ENCODE measurements around the gene PRDM7. TPM values are rescaled to one million over a fixed set of nuclear protein-coding genes. Genes with fewer than 3 reads are reported as not detected.

PRDM7 gene
- total RNA-seq, 1 experiment from 2014 or later = not detected

GRCh38 chr16:90020838-90021382 lies 56.2 kb downstream of the PRDM7 start:
- no peak overlapping the region for H2BK20ac ChIP-seq (ENCODE audit: low read depth, low read length, poor library complexity, severe bottlenecking)
- H3T11ph ChIP-seq (ENCODE audit: low read length) = no peak overlapping the region
- no peak overlapping the region for H3K9ac ChIP-seq (ENCODE audit: extremely low read depth, insufficient read length, low read length)
- WGBS (ENCODE audit: extremely low coverage, insufficient read length, low lambda C conversion rate) = no CpG with 5 or more reads among the region's 2 CpGs
- no peak overlapping the region for H3K56ac ChIP-seq (ENCODE audit: insufficient read length, low read depth, low read length)
- Mint-ChIP-seq H3K27ac (peak overlapping the region in 2 of 3 experiments; percentile 98 to 99; a peak in 4 of 7 replicates), H3K4me3 (peak overlapping the region; percentile 78 to 85), H3K27me3 (ENCODE audit: low read depth) (no peaks in the 10 kb centered on the region), H3K4me1 (peaks cover 27 to 30% of the 10 kb centered on the region in 2 experiments), H3K36me3 (ENCODE audit: insufficient read depth in 1 of 3, low read depth in 3 of 3) (peaks cover 0 to 11% (median under 1%) of the 10 kb centered on the region in 3 experiments; a peak in 3 of 7 replicates), H3K9me3 (no peaks in the 10 kb centered on the region; a peak in 1 of 5 replicates)
- no peak overlapping the region for H3K18ac ChIP-seq (ENCODE audit: insufficient read length, low read depth, low read length)
- H3K23me2 ChIP-seq (ENCODE audit: insufficient read length, low read depth, low read length, poor library complexity, severe bottlenecking) = peaks cover 4% of the 10 kb centered on the region
- TF ChIP-seq, protein P1, sequence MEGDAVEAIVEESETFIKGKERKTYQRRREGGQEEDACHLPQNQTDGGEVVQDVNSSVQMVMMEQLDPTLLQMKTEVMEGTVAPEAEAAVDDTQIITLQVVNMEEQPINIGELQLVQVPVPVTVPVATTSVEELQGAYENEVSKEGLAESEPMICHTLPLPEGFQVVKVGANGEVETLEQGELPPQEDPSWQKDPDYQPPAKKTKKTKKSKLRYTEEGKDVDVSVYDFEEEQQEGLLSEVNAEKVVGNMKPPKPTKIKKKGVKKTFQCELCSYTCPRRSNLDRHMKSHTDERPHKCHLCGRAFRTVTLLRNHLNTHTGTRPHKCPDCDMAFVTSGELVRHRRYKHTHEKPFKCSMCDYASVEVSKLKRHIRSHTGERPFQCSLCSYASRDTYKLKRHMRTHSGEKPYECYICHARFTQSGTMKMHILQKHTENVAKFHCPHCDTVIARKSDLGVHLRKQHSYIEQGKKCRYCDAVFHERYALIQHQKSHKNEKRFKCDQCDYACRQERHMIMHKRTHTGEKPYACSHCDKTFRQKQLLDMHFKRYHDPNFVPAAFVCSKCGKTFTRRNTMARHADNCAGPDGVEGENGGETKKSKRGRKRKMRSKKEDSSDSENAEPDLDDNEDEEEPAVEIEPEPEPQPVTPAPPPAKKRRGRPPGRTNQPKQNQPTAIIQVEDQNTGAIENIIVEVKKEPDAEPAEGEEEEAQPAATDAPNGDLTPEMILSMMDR (conservative IDR thresholded peaks at IDR 0.05) = no peak
- H4K20me1 ChIP-seq (ENCODE audit: control insufficient read depth, insufficient read depth, insufficient read length) = no peaks in the 10 kb centered on the region
- 0 out of 2 replicates have a peak, but pooled peaks cover 4% of the 10 kb centered on the region for H3K4me1 ChIP-seq (ENCODE audit: insufficient read depth, low read length)
- no peaks in the 10 kb centered on the region for H3K79me1 ChIP-seq (ENCODE audit: insufficient read depth, low read depth, low read length, poor library complexity, severe bottlenecking)
- no peak overlapping the region for H4K91ac ChIP-seq (ENCODE audit: insufficient read length, low read depth, low read length)
- H3K23ac ChIP-seq (ENCODE audit: insufficient read length, low read depth, low read length) = no peak overlapping the region
- H3K27ac ChIP-seq (ENCODE audit: insufficient read length, low read depth, low read length) = no peak overlapping the region
- no peak overlapping the region for H2BK5ac ChIP-seq (ENCODE audit: insufficient read length, low read length)
- H2AFZ ChIP-seq (ENCODE audit: low read length) = no peak overlapping the region
- H3K14ac ChIP-seq (ENCODE audit: insufficient read depth, low read length) = no peak overlapping the region
- H2BK120ac ChIP-seq (ENCODE audit: low read depth, low read length, poor library complexity, severe bottlenecking) = no peak overlapping the region
- no peak overlapping the region for H4K5ac ChIP-seq (ENCODE audit: insufficient read length, low read depth, low read length)
- H3K9me3 ChIP-seq (ENCODE audit: control insufficient read depth, low read depth, low read length) = no peaks in the 10 kb centered on the region
- no peak for DNase-seq
- H3K79me2 ChIP-seq (ENCODE audit: insufficient read depth, low read length) = no peaks in the 10 kb centered on the region
- no peak overlapping the region; the same call in 1 of the 2 replicates for H3K4ac ChIP-seq (ENCODE audit: low read depth, low read length)
- no peaks in the 10 kb centered on the region for H3K27me3 ChIP-seq (ENCODE audit: insufficient read depth, low read length)
- H2BK12ac ChIP-seq (ENCODE audit: insufficient read length, low read depth, low read length) = no peak overlapping the region
- no peak overlapping the region for H3K4me2 ChIP-seq (ENCODE audit: insufficient read depth, insufficient read length, low read length)
- no peak overlapping the region for H2AK5ac ChIP-seq (ENCODE audit: insufficient read length, low read length)
- H2BK15ac ChIP-seq (ENCODE audit: low read depth, low read length) = no peak overlapping the region
- no peak overlapping the region for H4K8ac ChIP-seq (replicated peaks; ENCODE audit: insufficient read length, low read depth, low read length)

Measured in H9 (cell line).